Natural killer cell (primary cell): ENCODE measurements around the gene CADM2. TPM values are rescaled to one million over a fixed set of nuclear protein-coding genes. Genes with fewer than 3 reads are reported as not detected.
"Not testable (repeated sequence)": the region's sequence is repeated elsewhere in the genome, so short reads cannot be mapped to it uniquely, and the experiment has no call there.

ENCODE experiments used
- ATAC-seq, 3 donors: fragments of 150-1000 bp in 2 of 3; fragments of 200-7000 bp in 1 of 3; cut with Tn5 transposase; 1 replicate in 1 of 3; 2 replicates in 2 of 3; pipeline ENCODE4 v1.10.0; 2021; ENCODE audit warnings: mild to moderate bottlenecking in 2 of 3, moderate library complexity in 2 of 3
- DNase-seq, 2 donors: peaks; one replicate each; pipeline versions ENCODE4 v3.0.0 to v3.0.0-alpha.2; 2013 to 2021; ENCODE audit warnings: mixed read lengths in 1 of 2
- H3K27ac ChIP-seq: one replicate; pipeline ENCODE4 v1.5.1; 2013; ENCODE audit warnings: mild to moderate bottlenecking, low read length
- H3K27me3 ChIP-seq: one replicate; pipeline ENCODE4 v1.6.1; 2013; ENCODE audit warnings: low read length; ENCODE audit not compliant: control insufficient read depth, insufficient read depth
- H3K36me3 ChIP-seq: one replicate; pipeline ENCODE4 v1.6.1; 2013; ENCODE audit warnings: low read length; ENCODE audit not compliant: control insufficient read depth, insufficient read depth
- H3K4me1 ChIP-seq: one replicate; pipeline ENCODE4 v1.6.1; 2013; ENCODE audit warnings: low read length; ENCODE audit not compliant: control insufficient read depth, insufficient read depth
- H3K4me3 ChIP-seq: one replicate; pipeline ENCODE4 v1.5.1; 2013; ENCODE audit warnings: low read length
- H3K9me3 ChIP-seq: one replicate; pipeline ENCODE4 v1.6.1; 2013; ENCODE audit warnings: low read length; ENCODE audit not compliant: control insufficient read depth, insufficient read depth
- H3K27ac Mint-ChIP-seq, 2 donors: one replicate each; pipeline ENCODE4 v1.8.0; 2022; ENCODE audit warnings: mild to moderate bottlenecking in 2 of 2, mixed read lengths in 2 of 2, moderate library complexity in 1 of 2
- H3K27me3 Mint-ChIP-seq, 2 donors: one replicate each; pipeline ENCODE4 v1.8.0; 2022; ENCODE audit warnings: low read depth in 2 of 2, mixed read lengths in 2 of 2
- H3K36me3 Mint-ChIP-seq: one replicate; pipeline ENCODE4 v1.8.0; 2022; ENCODE audit warnings: mixed read lengths
- H3K4me1 Mint-ChIP-seq, 2 donors: one replicate each; pipeline ENCODE4 v1.8.0; 2022; ENCODE audit warnings: mixed read lengths in 2 of 2
- H3K4me3 Mint-ChIP-seq: one replicate; pipeline ENCODE4 v1.8.0; 2022; ENCODE audit warnings: mild to moderate bottlenecking, moderate library complexity, mixed read lengths
- H3K9me3 Mint-ChIP-seq, 2 donors: one replicate each; pipeline ENCODE4 v1.8.0; 2022; ENCODE audit warnings: mixed read lengths in 2 of 2
- CTCF ChIP-seq: fragments of 200-600 bp; IDR thresholded peaks from one replicate; pipeline ENCODE4 v1.8.0; 2022; ENCODE audit warnings: antibody characterized with exemption
- WGBS: methylation state at CpG from one replicate; pipeline ENCODE4 v1.1.7; 2013; ENCODE audit warnings: missing lambda C conversion rate; ENCODE audit not compliant: insufficient coverage; 5-methylcytosine and 5-hydroxymethylcytosine counted together
- intact Hi-C: fragments of 100-400 bp; cut with micrococcal nuclease; formaldehyde crosslinking; loops from one replicate; pipeline ENCODE4 v1.14.2; 2022
- total RNA-seq, 4 donors: library from RNA; stranded (reverse); fragments of 120-200 nt in 1 of 4; gene quantifications; one replicate each; pipeline versions ENCODE4 v1.2.3 to v1.2.4, GENCODE V29; 2013 to 2022

CADM2 gene
- total RNA-seq, 3 donors from 2014 or later (not counting 1 experiment from before 2014, with no cell fraction given), result 0.07 TPM; not detected in 2

GRCh38 chr3:85502148-85502875, 543.5 kb downstream of the CADM2 start:
- Mint-ChIP-seq H3K4me3 (no peak overlapping the region), H3K27me3 (no peaks in the 10 kb centered on the region), H3K9me3 (peaks cover 2 to 9% of the 10 kb centered on the region in 2 donors), H3K27ac (no peak overlapping the region), H3K4me1 (no peaks in the 10 kb centered on the region), H3K36me3 (no peaks in the 10 kb centered on the region)
- H3K27me3 ChIP-seq, result no peaks in the 10 kb centered on the region
- no peaks in the 10 kb centered on the region for H3K4me1 ChIP-seq
- H3K4me3 ChIP-seq, result no peak overlapping the region
- DNase-seq, result no peak
- no peak for TF ChIP-seq CTCF
- no peaks in the 10 kb centered on the region for H3K36me3 ChIP-seq
- ATAC-seq, result no peak
- no peak overlapping the region for H3K27ac ChIP-seq
- intact Hi-C loops, result no loop called here
- peaks cover 3% of the 10 kb centered on the region for H3K9me3 ChIP-seq
- WGBS, result 50% methylated on average over 1 of the region's 2 CpGs

GRCh38 chr3:85504129-85504784, 545.5 kb downstream of the CADM2 start:
- H3K27ac ChIP-seq, H3K9me3 ChIP-seq, H3K4me3 ChIP-seq, intact Hi-C loops, H3K4me1 ChIP-seq, H3K36me3 Mint-ChIP-seq, H3K4me1 Mint-ChIP-seq, ATAC-seq, H3K4me3 Mint-ChIP-seq, H3K36me3 ChIP-seq, H3K27ac Mint-ChIP-seq, H3K27me3 Mint-ChIP-seq, H3K27me3 ChIP-seq: not testable (repeated sequence)
- DNase-seq, result peak in 1 of 2 donors; percentile 20
- peaks cover 4 to 12% of the 10 kb centered on the region in 2 donors for H3K9me3 Mint-ChIP-seq
- WGBS, result 89% methylated on average over 31 of the region's 33 CpGs

- H3K9me3 ChIP-seq, H3K4me3 ChIP-seq, H3K27ac Mint-ChIP-seq, intact Hi-C loops, H3K36me3 Mint-ChIP-seq, H3K27me3 Mint-ChIP-seq, H3K4me3 Mint-ChIP-seq, ATAC-seq, H3K27me3 ChIP-seq, DNase-seq, H3K4me1 Mint-ChIP-seq, H3K27ac ChIP-seq, H3K36me3 ChIP-seq, H3K4me1 ChIP-seq: not testable (repeated sequence)
- peaks cover 4 to 12% of the 10 kb centered on the region in 2 donors for H3K9me3 Mint-ChIP-seq
- WGBS, result 90% methylated on average over 36 of the region's 41 CpGs
Measured at GRCh38 chr3:85504785-85505511, 546.2 kb downstream of the CADM2 start.

- H3K27me3 Mint-ChIP-seq, H3K27ac Mint-ChIP-seq, H3K9me3 Mint-ChIP-seq, H3K36me3 ChIP-seq, H3K36me3 Mint-ChIP-seq, H3K9me3 ChIP-seq, intact Hi-C loops, H3K4me3 ChIP-seq, H3K27ac ChIP-seq, H3K4me1 ChIP-seq, H3K4me1 Mint-ChIP-seq, H3K27me3 ChIP-seq, DNase-seq, H3K4me3 Mint-ChIP-seq, ATAC-seq: not testable (repeated sequence)
- WGBS, result 81% methylated on average over 5 of the region's 5 CpGs
Measured at GRCh38 chr3:85507052-85507451, 548.3 kb downstream of the CADM2 start.
